ENCODE data around the gene ROCK2.
"Not testable (repeated sequence)": the region's sequence is repeated elsewhere in the genome, so short reads cannot be mapped to it uniquely, and the experiment has no call there.

- not testable (repeated sequence) for TF ChIP-seq CHD4 (IDR thresholded peaks at IDR 0.05; ENCODE audit: borderline replicate concordance, low read length); REST (IDR thresholded peaks at IDR 0.05; ENCODE audit: borderline replicate concordance in 1 of 2, low read depth in 1 of 2, low read length in 2 of 2); ZNF567 (CRISPR knock-in tag; IDR thresholded peaks at IDR 0.05; ENCODE audit: borderline replicate concordance); ZNF335 (CRISPR knock-in tag; IDR thresholded peaks at IDR 0.05); TBP (CRISPR knock-in tag; IDR thresholded peaks at IDR 0.05); STAG1 (CRISPR knock-in tag; IDR thresholded peaks at IDR 0.05); EZH2 (conservative IDR thresholded peaks at IDR 0.05; ENCODE audit: low read depth, low read length); HDAC6 (IDR thresholded peaks at IDR 0.05; ENCODE audit: low read depth, low read length); ZBTB40 (IDR thresholded peaks at IDR 0.05); ZBTB40 (CRISPR knock-in tag; IDR thresholded peaks at IDR 0.05); CHCHD3 (CRISPR knock-in tag; IDR thresholded peaks at IDR 0.05); FOXA1 (IDR thresholded peaks at IDR 0.05); FOXA1 (CRISPR knock-in tag; IDR thresholded peaks at IDR 0.05)
- TF ChIP-seq, protein P1, sequence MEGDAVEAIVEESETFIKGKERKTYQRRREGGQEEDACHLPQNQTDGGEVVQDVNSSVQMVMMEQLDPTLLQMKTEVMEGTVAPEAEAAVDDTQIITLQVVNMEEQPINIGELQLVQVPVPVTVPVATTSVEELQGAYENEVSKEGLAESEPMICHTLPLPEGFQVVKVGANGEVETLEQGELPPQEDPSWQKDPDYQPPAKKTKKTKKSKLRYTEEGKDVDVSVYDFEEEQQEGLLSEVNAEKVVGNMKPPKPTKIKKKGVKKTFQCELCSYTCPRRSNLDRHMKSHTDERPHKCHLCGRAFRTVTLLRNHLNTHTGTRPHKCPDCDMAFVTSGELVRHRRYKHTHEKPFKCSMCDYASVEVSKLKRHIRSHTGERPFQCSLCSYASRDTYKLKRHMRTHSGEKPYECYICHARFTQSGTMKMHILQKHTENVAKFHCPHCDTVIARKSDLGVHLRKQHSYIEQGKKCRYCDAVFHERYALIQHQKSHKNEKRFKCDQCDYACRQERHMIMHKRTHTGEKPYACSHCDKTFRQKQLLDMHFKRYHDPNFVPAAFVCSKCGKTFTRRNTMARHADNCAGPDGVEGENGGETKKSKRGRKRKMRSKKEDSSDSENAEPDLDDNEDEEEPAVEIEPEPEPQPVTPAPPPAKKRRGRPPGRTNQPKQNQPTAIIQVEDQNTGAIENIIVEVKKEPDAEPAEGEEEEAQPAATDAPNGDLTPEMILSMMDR (CRISPR knock-in tag; IDR thresholded peaks at IDR 0.05): not testable (repeated sequence)
Measured at GRCh38 chr2:11252458-11252857, 92.0 kb downstream of the ROCK2 start.

All from HepG2 (cell line).